DMS53 treated with DMSO at 0.1 percent for 48 hours (cell line): Measurements from ENCODE around the gene APOA4.

Experiments used
- DNase-seq: peaks from one replicate; lab custom pipeline; 2025; ENCODE audit not compliant: unreplicated experiment; lab: John Stamatoyannopoulos, UW

The APOA4 gene

GRCh38 chr11:116831790-116832349, 8.8 kb upstream of the APOA4 start:
- no peak for DNase-seq

- no peak for DNase-seq
These were observed 7.2 kb upstream of the APOA4 start for GRCh38 chr11:116830184-116830912.

GRCh38 chr11:116829525-116830183, 6.5 kb upstream of the APOA4 start, which contains the start of gene APOC3:
APOC3 (plus strand) TSS chr11:116829907; CDS start chr11:116830583, 676 bp downstream.
- no peak for DNase-seq

GRCh38 chr11:116828632-116829524, 5.8 kb upstream of the APOA4 start:
- DNase-seq: no peak

GRCh38 chr11:116827461-116827860, 4.4 kb upstream of the APOA4 start:
- DNase-seq: no peak

- DNase-seq: no peak
These were observed 3.8 kb upstream of the APOA4 start for GRCh38 chr11:116826751-116827431.

- no peak for DNase-seq
These were observed 3.0 kb upstream of the APOA4 start for GRCh38 chr11:116825854-116826750.

- DNase-seq: no peak
These were observed 2.3 kb upstream of the APOA4 start for GRCh38 chr11:116825434-116825833.

- DNase-seq: no peak
These were observed 529 bp downstream of the APOA4 start for GRCh38 chr11:116822575-116822974.

GRCh38 chr11:116821050-116821918, 1.8 kb downstream of the APOA4 start:
- DNase-seq: no peak

- DNase-seq: no peak
These were observed 4.1 kb downstream of the APOA4 start for GRCh38 chr11:116819049-116819448.

- no peak for DNase-seq
These were observed 8.6 kb downstream of the APOA4 start for GRCh38 chr11:116814502-116814901.

GRCh38 chr11:116813781-116814471, 9.2 kb downstream of the APOA4 start:
- no peak for DNase-seq

GRCh38 chr11:116813170-116813569, 9.9 kb downstream of the APOA4 start:
- DNase-seq: no peak

- DNase-seq: no peak
These were observed 11.0 kb downstream of the APOA4 start for GRCh38 chr11:116812109-116812508.

GRCh38 chr11:116811194-116811593, 11.9 kb downstream of the APOA4 start:
- DNase-seq: no peak

GRCh38 chr11:116808262-116809175, 14.6 kb downstream of the APOA4 start:
- DNase-seq: no peak
